Endothelial cell of umbilical vein (primary cell): ENCODE measurements around the gene DCC. TPM values are rescaled to one million over a fixed set of nuclear protein-coding genes. Genes with fewer than 3 reads are reported as not detected.

Experiments used
- BruUV-seq: library from RNA; stranded (reverse); fragments of 400-500 nt; replicated peaks from 2 replicates; lab custom pipeline; 2021; lab: Mats Ljungman, UMichigan
- CTCF ChIA-PET: fragments of 300-600, 350-600 bp; sonication (Branson Sonifier 250); formaldehyde crosslinking; loops from one replicate; lab custom pipeline; 2021; ENCODE audit warnings: antibody characterized with exemption, inconsistent platforms; lab: Charles Lee
- POLR2A ChIA-PET: fragments of 300-600, 350-600 bp; sonication (Branson Sonifier 250); formaldehyde crosslinking; loops from one replicate; lab custom pipeline; 2021; ENCODE audit warnings: antibody characterized with exemption, inconsistent platforms; lab: Charles Lee
- DNase-seq: peaks from one replicate; pipeline ENCODE4 v3.0.0-alpha.2; 2011; ENCODE audit warnings: low read depth, low spot score
- FAIRE-seq: peaks from 2 replicates; lab custom pipeline; 2011; peaks lifted over from hg19 to GRCh38; lab: Jason Lieb, UNC
- H2AFZ ChIP-seq: 2 replicates; pipeline ENCODE4 v1.6.0; 2012; ENCODE audit warnings: low read depth, low read length, control low read depth, inconsistent platforms
- H3K27ac ChIP-seq: 2 replicates; pipeline ENCODE4 v1.5.1; 2011; ENCODE audit warnings: low read depth, mild to moderate bottlenecking, control low read depth, low read length, moderate library complexity; ENCODE audit not compliant: insufficient read depth
- H3K27me3 ChIP-seq, 2 experiments: 2 replicates each; pipeline versions ENCODE4 v1.6.0 to v1.6.1; 2011; ENCODE audit warnings: low read length in 2 of 2, mixed read lengths in 1 of 2; ENCODE audit not compliant: control insufficient read depth in 2 of 2, insufficient read depth in 2 of 2
- H3K36me3 ChIP-seq, 2 experiments: 2 replicates in 1 of 2; 3 replicates in 1 of 2; pipeline ENCODE4 v1.5.1; 2011; ENCODE audit warnings: low read length in 2 of 2, mild to moderate bottlenecking in 1 of 2, moderate library complexity in 1 of 2; ENCODE audit not compliant: control insufficient read depth in 2 of 2, insufficient read depth in 2 of 2; ENCODE audit errors: extremely low read depth in 1 of 2
- H3K4me1 ChIP-seq: 3 replicates; pipeline ENCODE4 v1.5.1; 2011; ENCODE audit warnings: mild to moderate bottlenecking, low read length; ENCODE audit not compliant: control insufficient read depth, insufficient read depth; ENCODE audit errors: extremely low read depth
- H3K4me2 ChIP-seq: 2 replicates; pipeline ENCODE4 v1.6.1; 2011; ENCODE audit warnings: low read length, control low read depth, mixed read lengths; ENCODE audit not compliant: insufficient read depth
- H3K4me3 ChIP-seq, 3 experiments: fragments of 200-600 bp in 1 of 3; sonication (generic), shearing (Covaris generic) in 1 of 3; replicated peaks in 1 of 3; 2 replicates each; pipeline ENCODE4 v1.5.1; 2011 to 2016; ENCODE audit warnings: control low read depth in 3 of 3, low read length in 3 of 3, mild to moderate bottlenecking in 2 of 3, inconsistent platforms in 1 of 3, low read depth in 1 of 3, moderate library complexity in 1 of 3; ENCODE audit not compliant: insufficient read depth in 1 of 3
- H3K79me2 ChIP-seq: 2 replicates; pipeline ENCODE4 v1.6.0; 2012; ENCODE audit warnings: low read length, inconsistent platforms; ENCODE audit not compliant: control insufficient read depth, insufficient read depth
- H3K9ac ChIP-seq: replicated peaks from 2 replicates; pipeline ENCODE3; 2011; ENCODE audit warnings: low read length, control low read depth; ENCODE audit not compliant: insufficient read depth; ENCODE audit errors: extremely low read depth
- H3K9me1 ChIP-seq: replicated peaks from 3 replicates; pipeline ENCODE4 v1.6.0; 2011; ENCODE audit warnings: mild to moderate bottlenecking, low read length; ENCODE audit not compliant: control insufficient read depth, insufficient read depth; ENCODE audit errors: extremely low read depth
- H3K9me3 ChIP-seq: replicated peaks from 2 replicates; pipeline ENCODE4 v1.5.1; 2012; ENCODE audit warnings: low read length, inconsistent platforms; ENCODE audit not compliant: control insufficient read depth, insufficient read depth
- H4K20me1 ChIP-seq: replicated peaks from 2 replicates; pipeline ENCODE3; 2011; ENCODE audit warnings: mild to moderate bottlenecking, low read length; ENCODE audit not compliant: control insufficient read depth, insufficient read depth; ENCODE audit errors: extremely low read depth
- EZH2 ChIP-seq: IDR thresholded peaks from 2 replicates; pipeline ENCODE4 v1.6.1; 2012; ENCODE audit warnings: borderline replicate concordance, low read depth, mild to moderate bottlenecking, moderate library complexity, low read length, inconsistent platforms; ENCODE audit not compliant: severe bottlenecking
- FOS ChIP-seq: IDR thresholded peaks from 2 replicates; pipeline ENCODE4 v1.6.1; 2011; ENCODE audit warnings: mild to moderate bottlenecking, low read length, moderate library complexity, borderline replicate concordance; ENCODE audit not compliant: insufficient read depth
- GATA2 ChIP-seq: IDR thresholded peaks from 2 replicates; pipeline ENCODE4 v1.7.0; 2011; ENCODE audit warnings: low read depth, mild to moderate bottlenecking, moderate library complexity, mixed read lengths, low read length; ENCODE audit not compliant: insufficient read length, insufficient read depth
- JUN ChIP-seq: IDR thresholded peaks from 2 replicates; pipeline ENCODE4 v1.6.1; 2011; ENCODE audit warnings: borderline replicate concordance, low read depth; ENCODE audit not compliant: insufficient read length, insufficient read depth
- MYC ChIP-seq: IDR thresholded peaks from one replicate; pipeline ENCODE4 v1.6.1; 2011; ENCODE audit warnings: mild to moderate bottlenecking, low read depth, low read length
- POLR2A ChIP-seq: IDR thresholded peaks from 2 replicates; pipeline ENCODE4 v1.6.1; 2012; ENCODE audit warnings: low read depth, mild to moderate bottlenecking, control low read depth, low read length
- POLR2AphosphoS5 ChIP-seq: IDR thresholded peaks from 2 replicates; pipeline ENCODE4 v1.6.1; 2012; ENCODE audit warnings: low read depth, mild to moderate bottlenecking, control low read depth, low read length, moderate library complexity; ENCODE audit not compliant: insufficient read depth
- dilution Hi-C: fragments of 300-500 bp; cut with MboI; formaldehyde crosslinking; loops from one replicate; pipeline ENCODE4 v1.15.0; 2019; ENCODE audit warnings: low sequenced_read_pairs; ENCODE audit not compliant: extremely low pct_ligation_motif_present
- intact Hi-C: fragments of 100-400 bp; cut with micrococcal nuclease; formaldehyde crosslinking; loops from one replicate; pipeline ENCODE4 v1.10.0; 2022
- polyA plus RNA-seq, 4 experiments: library from polyadenylated mRNA; depleted of rRNA in 3 of 4; stranded (reverse) in 3 of 4; unstranded in 1 of 4; fragments of >200 nt; gene quantifications; 2 replicates each; pipeline versions ENCODE4 v1.2.1 to v1.2.3, GENCODE V29; 2011 to 2012; ENCODE audit warnings: missing spikeins in 1 of 4
- total RNA-seq: library from RNA; stranded (reverse); gene quantifications from 2 replicates; pipeline ENCODE4 v1.2.3, GENCODE V29; 2021
- TF ChIP-seq, protein P1 (sequence below), 2 donors: IDR thresholded peaks; 1 replicate in 1 of 2; 2 replicates in 1 of 2; pipeline ENCODE4 v1.5.1; 2011; ENCODE audit warnings: low read length in 2 of 2, mild to moderate bottlenecking in 2 of 2, moderate library complexity in 2 of 2, control low read depth in 1 of 2, inconsistent platforms in 1 of 2, low read depth in 1 of 2; ENCODE audit not compliant: insufficient read depth in 1 of 2; ENCODE audit errors: extremely low read depth in 1 of 2
- TF ChIP-seq, protein P2 (sequence below): IDR thresholded peaks from 2 replicates; pipeline ENCODE4 v1.6.1; 2011; ENCODE audit not compliant: insufficient read depth, insufficient read length

DCC gene
- total and polyA plus RNA-seq, 2 donors (not counting 3 experiments of a cell fraction or from before 2014, with no cell fraction given), result not detected

DNA sequence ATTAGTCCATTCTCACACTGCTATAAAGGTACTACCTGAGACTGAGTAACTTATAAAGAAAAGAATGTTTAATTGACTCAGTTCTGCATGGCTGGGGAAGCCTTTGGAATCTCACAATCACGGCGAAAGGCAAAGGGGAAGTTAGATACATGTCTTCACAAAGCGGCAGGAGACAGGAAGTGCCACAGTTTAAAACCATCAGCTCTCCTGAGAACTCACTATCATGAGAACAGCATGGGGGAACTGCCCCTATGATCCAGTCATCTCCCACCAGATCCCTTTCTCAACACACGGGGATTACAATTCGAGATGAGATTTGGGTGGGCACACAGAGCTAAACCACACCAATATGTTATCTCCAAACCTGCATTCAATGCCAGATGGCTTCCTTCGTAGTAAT lies 716.1 kb downstream of the DCC start:
- no peak overlapping the region for H3K4me3 ChIP-seq
- intact Hi-C loops, result no loop called here
- no peak overlapping the region for H3K27ac ChIP-seq
- H3K4me1 ChIP-seq, result no peaks in the 10 kb centered on the region
- no peaks in the 10 kb centered on the region for H3K36me3 ChIP-seq
- POLR2A ChIA-PET, result no interaction called here
- H4K20me1 ChIP-seq, result no peaks in the 10 kb centered on the region
- DNase-seq (no peak), FAIRE-seq (no peak)
- H3K9me3 ChIP-seq, result peaks cover 5% of the 10 kb centered on the region
- BruUV-seq, result no TSS peak
- TF ChIP-seq GATA2, result no peak
- no peak overlapping the region for H2AFZ ChIP-seq
- no peak overlapping the region for H3K9ac ChIP-seq
- no peaks in the 10 kb centered on the region for H3K27me3 ChIP-seq
- CTCF ChIA-PET, result no interaction called here
- no peaks in the 10 kb centered on the region for H3K79me2 ChIP-seq
- no peak overlapping the region for H3K4me2 ChIP-seq
- dilution Hi-C loops, result no loop called here
- H3K9me1 ChIP-seq, result no peaks in the 10 kb centered on the region

DNA sequence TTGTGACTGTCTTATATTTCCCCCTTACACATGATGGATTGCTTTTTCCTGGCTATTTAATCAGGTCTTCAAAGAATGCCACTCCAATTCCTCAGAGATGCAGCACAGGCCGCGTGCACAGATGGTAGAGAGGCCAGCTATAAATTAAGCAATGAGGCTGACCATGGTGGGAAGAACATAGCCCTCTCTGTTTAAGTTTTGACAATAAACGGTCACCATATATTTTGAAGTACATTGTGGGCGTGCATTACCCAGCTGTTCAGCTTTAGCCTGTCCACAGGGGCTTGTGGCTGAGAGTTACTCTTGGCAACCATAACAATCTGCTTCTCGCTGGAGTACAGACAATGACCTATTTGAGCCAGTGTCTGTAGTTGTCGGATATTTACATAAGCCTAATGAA lies 730.8 kb downstream of the DCC start:
- Histone ChIP-seq H3K4me1 (no peaks in the 10 kb centered on the region), H3K4me3 (no peak overlapping the region), H3K27ac (no peak overlapping the region), H3K9ac (no peak overlapping the region), H3K9me3 (no peaks in the 10 kb centered on the region), H4K20me1 (no peaks in the 10 kb centered on the region), H3K27me3 (no peaks in the 10 kb centered on the region), H3K79me2 (no peaks in the 10 kb centered on the region), H3K4me2 (no peak overlapping the region), H3K9me1 (no peaks in the 10 kb centered on the region), H3K36me3 (no peaks in the 10 kb centered on the region), H2AFZ (no peak overlapping the region)
- BruUV-seq, result no TSS peak
- FAIRE-seq (no peak), DNase-seq (no peak)
- intact Hi-C loops (no loop called here), dilution Hi-C loops (no loop called here)
- POLR2A ChIA-PET, result no interaction called here
- TF ChIP-seq EZH2 (no peak), POLR2AphosphoS5 (no peak), POLR2A (no peak), GATA2 (no peak), FOS (no peak), MYC (no peak), JUN (no peak)
- TF ChIP-seq, protein P1, sequence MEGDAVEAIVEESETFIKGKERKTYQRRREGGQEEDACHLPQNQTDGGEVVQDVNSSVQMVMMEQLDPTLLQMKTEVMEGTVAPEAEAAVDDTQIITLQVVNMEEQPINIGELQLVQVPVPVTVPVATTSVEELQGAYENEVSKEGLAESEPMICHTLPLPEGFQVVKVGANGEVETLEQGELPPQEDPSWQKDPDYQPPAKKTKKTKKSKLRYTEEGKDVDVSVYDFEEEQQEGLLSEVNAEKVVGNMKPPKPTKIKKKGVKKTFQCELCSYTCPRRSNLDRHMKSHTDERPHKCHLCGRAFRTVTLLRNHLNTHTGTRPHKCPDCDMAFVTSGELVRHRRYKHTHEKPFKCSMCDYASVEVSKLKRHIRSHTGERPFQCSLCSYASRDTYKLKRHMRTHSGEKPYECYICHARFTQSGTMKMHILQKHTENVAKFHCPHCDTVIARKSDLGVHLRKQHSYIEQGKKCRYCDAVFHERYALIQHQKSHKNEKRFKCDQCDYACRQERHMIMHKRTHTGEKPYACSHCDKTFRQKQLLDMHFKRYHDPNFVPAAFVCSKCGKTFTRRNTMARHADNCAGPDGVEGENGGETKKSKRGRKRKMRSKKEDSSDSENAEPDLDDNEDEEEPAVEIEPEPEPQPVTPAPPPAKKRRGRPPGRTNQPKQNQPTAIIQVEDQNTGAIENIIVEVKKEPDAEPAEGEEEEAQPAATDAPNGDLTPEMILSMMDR (IDR thresholded peaks at IDR 0.05; ENCODE audit: extremely low read depth in 1 of 2, insufficient read depth in 1 of 2, low read depth in 1 of 2, low read length in 2 of 2), result no peak
- TF ChIP-seq, protein P2, sequence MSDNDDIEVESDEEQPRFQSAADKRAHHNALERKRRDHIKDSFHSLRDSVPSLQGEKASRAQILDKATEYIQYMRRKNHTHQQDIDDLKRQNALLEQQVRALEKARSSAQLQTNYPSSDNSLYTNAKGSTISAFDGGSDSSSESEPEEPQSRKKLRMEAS, result no peak
- CTCF ChIA-PET, result no interaction called here
